ENCODE data around the gene ANKFY1.

The ANKFY1 gene

GRCh38 chr17:4263282-4264215, at the start of gene ANKFY1:
TSS of gene ANKFY1 (minus strand) at chr17:4263979. CDS start at chr17:4263941, 38 bp downstream.
- peak; percentile 93 for DNase-seq (ENCODE audit: low read depth in 2 of 2)

GRCh38 chr17:4310354-4311060, 46.7 kb upstream of the ANKFY1 start:
- no peak for DNase-seq (ENCODE audit: low read depth in 2 of 2)

- no peak for DNase-seq (ENCODE audit: low read depth in 2 of 2)
These were observed 46.1 kb upstream of the ANKFY1 start for GRCh38 chr17:4309897-4310296.

- DNase-seq (ENCODE audit: low read depth in 2 of 2) = no peak
These were observed 43.6 kb upstream of the ANKFY1 start for GRCh38 chr17:4307179-4307930.

GRCh38 chr17:4305224-4305623, 41.4 kb upstream of the ANKFY1 start:
- no peak for DNase-seq (ENCODE audit: low read depth in 2 of 2)

- peak; percentile 11 to 25 for DNase-seq (ENCODE audit: low read depth in 2 of 2)
These were observed 40.7 kb upstream of the ANKFY1 start for GRCh38 chr17:4304417-4305027.

- no peak for DNase-seq (ENCODE audit: low read depth in 2 of 2)
These were observed 37.3 kb upstream of the ANKFY1 start for GRCh38 chr17:4301066-4301465.

GRCh38 chr17:4297351-4297750, 33.6 kb upstream of the ANKFY1 start:
- DNase-seq (ENCODE audit: low read depth in 2 of 2) = no peak

- no peak for DNase-seq (ENCODE audit: low read depth in 2 of 2)
These were observed 31.9 kb upstream of the ANKFY1 start for GRCh38 chr17:4295686-4296085.

- DNase-seq (ENCODE audit: low read depth in 2 of 2) = no peak
These were observed 29.8 kb upstream of the ANKFY1 start for GRCh38 chr17:4293572-4293971.

GRCh38 chr17:4287710-4288109, 23.9 kb upstream of the ANKFY1 start:
- DNase-seq (ENCODE audit: low read depth in 2 of 2) = no peak

GRCh38 chr17:4276514-4276913, 12.7 kb upstream of the ANKFY1 start:
- DNase-seq (ENCODE audit: low read depth in 2 of 2) = no peak

GRCh38 chr17:4272972-4273368, 9.2 kb upstream of the ANKFY1 start:
- DNase-seq (ENCODE audit: low read depth in 2 of 2) = no peak

GRCh38 chr17:4272213-4272971, 8.6 kb upstream of the ANKFY1 start:
- no peak for DNase-seq (ENCODE audit: low read depth in 2 of 2)

- no peak for DNase-seq (ENCODE audit: low read depth in 2 of 2)
These were observed 7.0 kb upstream of the ANKFY1 start for GRCh38 chr17:4270736-4271135.

GRCh38 chr17:4269915-4270314, 6.1 kb upstream of the ANKFY1 start:
- no peak for DNase-seq (ENCODE audit: low read depth in 2 of 2)

GRCh38 chr17:4267402-4267801, 3.6 kb upstream of the ANKFY1 start:
- no peak for DNase-seq (ENCODE audit: low read depth in 2 of 2)

GRCh38 chr17:4266550-4266949, 2.8 kb upstream of the ANKFY1 start:
- no peak for DNase-seq (ENCODE audit: low read depth in 2 of 2)

- DNase-seq (ENCODE audit: low read depth in 2 of 2) = no peak
These were observed 1.1 kb downstream of the ANKFY1 start for GRCh38 chr17:4262703-4263102.

- DNase-seq (ENCODE audit: low read depth in 2 of 2) = no peak
These were observed 2.3 kb downstream of the ANKFY1 start for GRCh38 chr17:4261452-4261851.

GRCh38 chr17:4258867-4259266, 4.9 kb downstream of the ANKFY1 start:
- no peak for DNase-seq (ENCODE audit: low read depth in 2 of 2)

All from activated CD8-positive, alpha-beta memory T cell treated with anti-CD3 and anti-CD28 coated beads for 4 hours (primary cell).